Breast epithelium (tissue), 3 donors: ENCODE data around the gene NYNRIN.

Experiments
- CTCF ChIP-seq, 3 donors: fragments of 450-650 bp; IDR thresholded peaks; one replicate each; pipeline ENCODE4 v1.5.1; 2016 to 2017; ENCODE audit warnings: antibody characterized with exemption in 3 of 3, mild to moderate bottlenecking in 3 of 3, moderate library complexity in 3 of 3
- POLR2AphosphoS5 ChIP-seq, 3 donors: sonication (generic); formaldehyde crosslinking; IDR thresholded peaks; one replicate each; pipeline ENCODE4 v1.6.1; 2017; ENCODE audit warnings: antibody characterized with exemption in 3 of 3

- TF ChIP-seq CTCF (IDR thresholded peaks at IDR 0.05): no peak
- TF ChIP-seq POLR2AphosphoS5 (IDR thresholded peaks at IDR 0.05): no peak
Measured at GRCh38 chr14:24439257-24439656, 40.5 kb downstream of the NYNRIN start.
